GM18520 (cell line): ENCODE results near the gene SLFN12.
"Not testable (repeated sequence)": the region's sequence is repeated elsewhere in the genome, so short reads cannot be mapped to it uniquely, and the experiment has no call there.

Source experiments
- ATAC-seq: cut with Tn5 transposase; IDR thresholded peaks from one replicate; pipeline ENCODE4 v1.9.1; 2021; ENCODE audit not compliant: unreplicated experiment

Gene SLFN12

DNA sequence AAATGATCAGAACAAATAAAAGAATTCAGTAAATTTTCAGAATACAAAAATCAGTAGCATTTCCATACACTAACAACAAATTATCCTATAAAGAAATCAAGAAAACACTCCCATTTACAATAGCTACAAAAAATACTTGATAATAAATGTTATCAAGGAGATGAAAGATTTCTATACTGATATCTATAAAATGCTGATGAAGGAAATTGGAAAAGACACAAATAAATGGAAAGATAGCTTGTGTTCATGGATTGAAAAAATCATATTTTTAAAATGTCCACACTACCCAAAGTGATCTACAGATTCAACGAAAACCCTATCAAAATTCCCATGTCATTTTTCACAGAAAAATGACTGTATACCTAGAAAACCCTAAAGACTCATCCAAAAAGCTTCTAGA lies 18.1 kb downstream of the SLFN12 start:
- ATAC-seq: no peak

- ATAC-seq: no peak
These were observed 24.8 kb downstream of the SLFN12 start for GRCh38 chr17:35407531-35407930.

- no peak for ATAC-seq
These were observed 25.7 kb downstream of the SLFN12 start for GRCh38 chr17:35406568-35406967.

DNA sequence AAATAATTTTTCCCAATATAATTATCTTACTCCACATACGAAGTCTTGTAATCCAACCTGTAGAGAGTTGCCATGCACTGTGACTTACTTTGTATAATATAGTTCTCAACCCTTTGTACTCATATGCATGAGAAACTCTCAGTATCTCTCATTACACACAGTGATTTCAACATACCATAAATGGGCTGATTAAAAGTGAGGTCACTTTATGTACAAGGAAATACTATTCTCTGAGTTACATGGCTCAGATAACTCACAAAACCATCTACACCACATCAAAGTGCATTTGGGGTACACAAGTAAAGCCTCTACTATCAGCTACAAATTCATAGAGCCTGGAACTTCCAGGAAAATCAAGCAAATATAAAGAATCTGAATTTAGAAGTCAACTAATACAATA lies 27.9 kb downstream of the SLFN12 start:
- no peak for ATAC-seq

- not testable (repeated sequence) for ATAC-seq
These were observed 38.5 kb downstream of the SLFN12 start for GRCh38 chr17:35393783-35394182.

- ATAC-seq: no peak
These were observed 41.6 kb downstream of the SLFN12 start for GRCh38 chr17:35390663-35391062.

- no peak for ATAC-seq
These were observed 42.1 kb downstream of the SLFN12 start for GRCh38 chr17:35390156-35390555.

DNA sequence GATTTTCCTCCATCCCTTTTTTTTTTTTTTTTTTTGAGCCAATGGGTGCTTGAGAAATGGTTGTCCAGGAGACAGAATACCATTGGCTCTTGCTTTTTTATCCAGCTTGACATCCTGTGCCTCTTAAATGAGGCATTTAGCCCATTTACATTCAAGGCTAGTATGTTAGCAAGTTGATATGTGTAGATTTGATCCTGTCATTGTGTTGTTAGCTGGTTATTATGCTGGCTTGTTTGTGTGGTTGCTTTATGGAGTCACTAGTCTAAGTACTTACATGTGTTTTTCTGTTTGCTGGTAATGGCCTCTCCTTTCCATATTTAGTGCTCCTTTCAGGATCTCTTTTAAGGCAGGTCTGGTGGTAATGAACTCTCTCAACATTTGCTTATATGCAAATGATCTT lies 44.8 kb downstream of the SLFN12 start:
- ATAC-seq: no peak

- no peak for ATAC-seq
These were observed 54.6 kb downstream of the SLFN12 start for GRCh38 chr17:35377706-35378105.

DNA sequence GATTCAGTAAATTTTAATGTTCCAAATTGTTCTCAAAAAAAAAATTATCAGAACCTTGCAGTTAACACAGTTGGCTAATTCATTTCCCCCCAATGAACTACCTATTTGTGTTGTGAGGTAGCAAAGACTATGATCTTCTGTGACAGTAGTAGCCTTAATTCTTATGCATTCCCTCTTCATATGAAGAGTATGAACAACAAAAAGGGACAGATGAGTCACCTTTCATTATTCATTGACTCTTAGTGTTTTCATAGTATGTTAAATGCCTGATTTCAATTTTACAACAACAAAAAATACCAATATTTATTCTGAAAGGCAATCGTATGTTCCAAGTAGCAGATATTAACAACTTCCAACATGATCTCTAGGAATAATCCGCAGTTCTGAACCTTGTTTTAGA lies 55.2 kb downstream of the SLFN12 start:
- no peak for ATAC-seq

DNA sequence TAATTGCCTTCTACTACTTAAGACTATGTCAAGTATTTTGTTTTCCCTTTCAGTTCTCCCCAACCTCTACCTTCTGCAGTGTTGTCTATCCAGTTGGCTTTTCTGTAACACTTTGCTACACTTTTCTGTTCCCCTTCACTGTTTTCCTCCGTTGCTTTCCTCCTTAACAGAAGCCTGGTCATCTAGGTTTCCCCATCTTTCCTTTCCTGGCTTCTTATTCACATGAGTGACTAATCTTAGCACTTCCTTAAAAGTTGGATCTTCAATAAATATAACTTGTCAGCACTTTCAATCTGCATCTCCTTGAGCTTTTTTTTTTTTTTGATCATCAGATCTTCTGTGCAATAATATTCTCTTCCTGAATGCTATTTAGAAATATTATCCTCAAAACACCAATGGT lies 56.1 kb downstream of the SLFN12 start:
- no peak for ATAC-seq

DNA sequence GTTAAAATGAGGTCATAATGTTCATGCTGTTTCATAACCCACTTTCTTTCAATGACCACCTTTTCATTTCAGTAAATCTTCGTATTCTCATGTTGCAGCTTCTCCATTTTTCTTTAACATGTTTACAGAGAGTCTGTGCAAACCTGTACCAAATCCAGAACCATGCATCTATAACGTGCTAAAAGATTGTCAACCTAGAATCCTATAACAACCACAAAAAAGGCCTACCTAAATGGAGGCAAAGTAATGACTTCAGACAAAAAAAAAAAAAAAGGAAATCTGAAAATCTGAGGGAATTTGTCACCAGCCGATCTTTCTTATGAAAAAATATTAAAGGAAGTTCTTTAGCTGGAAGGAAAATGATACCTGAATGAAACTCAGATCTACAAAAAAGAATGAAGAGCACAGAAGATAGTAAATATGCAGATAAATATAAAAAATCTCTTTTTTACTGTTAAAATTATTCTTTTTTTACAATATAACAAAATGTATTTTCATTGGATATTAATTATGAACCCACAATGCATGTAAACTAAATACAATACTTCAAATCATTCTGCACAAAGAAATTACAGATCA lies 57.4 kb downstream of the SLFN12 start:
- no peak for ATAC-seq

- ATAC-seq: no peak
These were observed 58.1 kb downstream of the SLFN12 start for GRCh38 chr17:35373984-35374765.

- ATAC-seq: no peak
These were observed 58.7 kb downstream of the SLFN12 start, which contains the start of gene SLFN11 for GRCh38 chr17:35373534-35373983. TSS of gene SLFN11 (minus strand) at chr17:35373621. CDS start at chr17:35363807, 9,814 bp downstream.

DNA sequence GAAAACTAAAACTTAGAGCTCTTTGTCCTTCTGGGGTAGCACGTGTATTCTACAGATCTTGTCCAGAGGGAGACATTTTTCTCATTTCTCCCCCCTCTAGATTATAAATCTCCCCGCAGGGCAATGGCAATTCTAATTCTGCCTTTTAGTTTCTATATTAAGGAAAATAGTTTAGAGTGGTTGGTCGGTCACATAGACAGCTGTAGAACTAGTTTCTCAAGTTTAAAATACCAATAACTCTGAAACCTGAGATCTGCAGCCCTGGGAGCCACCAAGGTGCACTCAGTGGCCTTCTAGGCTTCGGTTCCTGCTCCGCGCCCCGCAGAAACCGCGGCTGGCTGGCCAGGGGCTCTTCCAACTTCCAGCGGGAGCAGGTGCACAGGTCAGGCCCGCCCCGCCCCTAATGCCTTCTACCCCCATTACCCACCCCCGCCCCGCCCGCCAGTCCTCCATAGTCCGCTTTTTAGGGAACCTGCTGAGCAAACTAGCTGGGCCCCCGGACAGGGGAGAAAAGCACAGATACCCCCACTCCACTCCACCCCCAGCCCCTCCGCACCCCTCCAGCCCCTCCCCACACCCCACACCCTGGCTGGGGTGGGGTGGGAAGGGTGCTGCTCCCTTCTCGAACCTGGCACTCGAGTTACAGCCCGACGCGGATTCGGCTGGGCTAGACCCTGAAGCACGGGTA lies 59.3 kb downstream of the SLFN12 start:
- ATAC-seq: no peak

DNA sequence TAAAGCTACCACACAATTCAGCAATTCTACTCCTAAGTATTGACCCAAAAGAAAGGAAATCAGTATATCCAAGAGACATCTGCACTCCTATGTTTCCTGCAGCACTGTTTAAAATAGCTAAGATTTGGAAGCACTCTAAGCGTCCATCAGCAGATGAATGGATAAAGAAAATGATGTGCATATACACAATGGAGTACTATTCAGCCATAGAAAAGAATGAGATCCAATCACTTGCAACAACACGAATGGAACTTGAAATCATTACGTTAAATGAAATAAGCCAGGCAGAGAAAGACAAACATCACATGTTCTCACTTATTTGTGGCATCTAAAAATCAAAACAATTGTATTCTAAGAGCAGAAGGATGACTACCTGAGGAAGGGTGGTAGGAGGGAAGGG lies 60.4 kb downstream of the SLFN12 start:
- ATAC-seq: no peak

DNA sequence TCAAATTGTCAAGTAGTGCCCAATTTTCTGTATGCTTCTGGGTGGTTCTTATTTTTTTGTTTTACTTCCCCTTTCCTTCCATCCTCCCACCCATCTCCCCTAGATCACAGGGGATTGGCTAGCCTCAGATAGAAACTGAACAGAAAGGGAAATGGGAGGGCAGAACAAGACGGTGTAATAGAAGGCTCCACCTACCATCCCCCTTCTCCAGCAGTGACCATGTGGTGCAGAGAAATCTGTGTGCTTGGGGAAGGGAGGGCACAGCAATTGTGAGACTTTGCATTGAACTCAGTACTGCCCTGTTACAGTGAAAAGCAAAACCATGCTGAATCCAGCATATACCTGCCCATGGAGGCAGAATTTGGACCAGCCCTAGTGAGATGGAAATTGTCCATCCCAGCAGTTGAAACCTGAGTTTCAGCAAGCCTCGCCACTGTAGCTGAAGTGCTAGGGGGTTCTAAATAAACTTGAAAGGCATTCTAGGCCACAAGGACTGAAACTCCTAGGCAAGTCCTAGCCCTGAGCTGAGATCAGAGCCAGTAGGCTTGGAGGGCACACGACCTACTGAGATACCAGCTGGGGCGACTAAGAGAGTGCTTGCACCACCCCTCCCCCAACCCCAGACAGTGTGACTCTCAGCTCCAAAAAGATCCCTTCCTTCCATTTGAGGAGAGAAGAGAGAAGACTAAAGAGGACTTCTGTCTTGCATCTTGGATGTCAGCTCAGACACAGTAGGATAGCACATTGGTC lies 64.0 kb downstream of the SLFN12 start:
- ATAC-seq: peak; percentile 82

GRCh38 chr17:35361027-35361426 lies 71.3 kb downstream of the SLFN12 start:
- ATAC-seq: no peak
